RWPE1 (cell line): ENCODE data around the gene CDYL2.
"Not testable (repeated sequence)": the region's sequence is repeated elsewhere in the genome, so short reads cannot be mapped to it uniquely, and the experiment has no call there.

Experiments used
- CTCF ChIA-PET: fragments of 350-600 bp; sonication (Branson Sonifier 250); formaldehyde crosslinking; extraction: SDS; loops from one replicate; lab custom pipeline; 2021; lab: Yijun Ruan, JAX
- POLR2A ChIA-PET: fragments of 400-600 bp; formaldehyde crosslinking; extraction: SDS; loops from one replicate; lab custom pipeline; 2020; ENCODE audit warnings: antibody characterized with exemption; ENCODE audit not compliant: low non-redundant PET; lab: Yijun Ruan, JAX
- DNase-seq: peaks from one replicate; pipeline ENCODE4 v3.0.0; 2012; ENCODE audit warnings: low spot score
- H3K27ac ChIP-seq: fragments of 450-650 bp; 2 replicates; pipeline ENCODE4 v1.5.1; 2017
- TF ChIP-seq, protein P1 (sequence below): fragments of 450-650 bp; conservative IDR thresholded peaks from 2 replicates; pipeline ENCODE4 v1.5.1; 2017; ENCODE audit warnings: low read depth, mild to moderate bottlenecking

Gene CDYL2

DNA sequence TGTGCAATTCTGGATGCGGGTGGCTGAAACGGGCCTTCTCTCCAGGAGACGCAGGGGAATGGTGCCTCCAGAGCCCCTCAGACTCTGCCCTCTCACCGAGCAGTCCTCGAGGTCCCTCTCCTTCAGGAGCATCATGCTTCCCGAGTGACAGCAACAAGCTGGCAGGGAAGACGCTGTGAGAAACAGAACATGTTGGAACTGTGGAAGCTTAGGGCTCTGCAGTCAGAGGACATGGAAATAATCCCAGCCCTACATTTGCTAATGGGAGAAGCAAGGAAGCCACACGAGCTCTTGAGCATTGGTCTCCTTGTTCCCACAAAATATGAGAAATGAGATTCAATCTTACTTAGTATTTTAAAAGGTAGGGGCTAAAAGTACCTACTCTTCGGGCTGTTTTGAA, 148.6 kb downstream of the CDYL2 start:
- POLR2A ChIA-PET: no interaction called here
- no peak overlapping the region for H3K27ac ChIP-seq
- DNase-seq: no peak
- CTCF ChIA-PET: no interaction called here
- TF ChIP-seq, protein P1, sequence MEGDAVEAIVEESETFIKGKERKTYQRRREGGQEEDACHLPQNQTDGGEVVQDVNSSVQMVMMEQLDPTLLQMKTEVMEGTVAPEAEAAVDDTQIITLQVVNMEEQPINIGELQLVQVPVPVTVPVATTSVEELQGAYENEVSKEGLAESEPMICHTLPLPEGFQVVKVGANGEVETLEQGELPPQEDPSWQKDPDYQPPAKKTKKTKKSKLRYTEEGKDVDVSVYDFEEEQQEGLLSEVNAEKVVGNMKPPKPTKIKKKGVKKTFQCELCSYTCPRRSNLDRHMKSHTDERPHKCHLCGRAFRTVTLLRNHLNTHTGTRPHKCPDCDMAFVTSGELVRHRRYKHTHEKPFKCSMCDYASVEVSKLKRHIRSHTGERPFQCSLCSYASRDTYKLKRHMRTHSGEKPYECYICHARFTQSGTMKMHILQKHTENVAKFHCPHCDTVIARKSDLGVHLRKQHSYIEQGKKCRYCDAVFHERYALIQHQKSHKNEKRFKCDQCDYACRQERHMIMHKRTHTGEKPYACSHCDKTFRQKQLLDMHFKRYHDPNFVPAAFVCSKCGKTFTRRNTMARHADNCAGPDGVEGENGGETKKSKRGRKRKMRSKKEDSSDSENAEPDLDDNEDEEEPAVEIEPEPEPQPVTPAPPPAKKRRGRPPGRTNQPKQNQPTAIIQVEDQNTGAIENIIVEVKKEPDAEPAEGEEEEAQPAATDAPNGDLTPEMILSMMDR: no peak

DNA sequence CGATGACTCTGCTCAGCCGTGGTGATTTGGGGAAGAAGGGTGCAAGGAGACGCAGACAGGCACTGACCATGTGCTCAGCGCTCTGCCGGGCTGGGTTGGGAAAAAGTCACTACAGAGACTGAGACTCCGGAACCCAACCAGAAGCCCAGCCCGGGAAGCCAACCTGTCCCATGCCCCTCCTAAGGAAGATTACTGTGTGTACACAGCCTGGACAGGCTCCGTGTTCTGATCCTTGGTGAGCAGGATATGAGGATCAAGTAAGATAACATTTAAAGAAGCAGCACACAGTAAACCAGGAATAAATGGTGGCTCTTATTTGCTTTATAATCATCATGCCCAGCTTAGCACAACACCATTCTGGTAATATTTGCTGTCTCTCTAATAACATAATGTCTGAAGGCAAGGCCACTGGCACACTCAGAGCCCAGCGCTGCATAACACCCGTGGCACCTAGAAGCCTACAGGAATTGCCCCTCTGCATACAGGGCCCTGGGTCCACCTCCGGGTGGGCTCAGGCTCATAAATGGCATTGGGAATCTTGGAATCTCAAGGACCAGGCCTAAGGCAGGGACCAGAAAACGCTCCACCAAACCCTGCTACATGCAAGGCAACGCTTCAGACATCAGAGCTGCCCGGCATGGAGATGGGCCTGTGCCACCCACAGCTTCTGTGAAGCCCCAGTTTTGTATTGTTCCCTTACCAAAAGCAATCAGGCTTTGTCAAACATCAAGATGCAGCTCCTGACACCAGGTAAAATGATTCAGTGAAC, 150.1 kb downstream of the CDYL2 start:
- POLR2A ChIA-PET: no interaction called here
- DNase-seq: no peak
- H3K27ac ChIP-seq: no peak overlapping the region
- TF ChIP-seq, protein P1: no peak
- CTCF ChIA-PET: no interaction called here

DNA sequence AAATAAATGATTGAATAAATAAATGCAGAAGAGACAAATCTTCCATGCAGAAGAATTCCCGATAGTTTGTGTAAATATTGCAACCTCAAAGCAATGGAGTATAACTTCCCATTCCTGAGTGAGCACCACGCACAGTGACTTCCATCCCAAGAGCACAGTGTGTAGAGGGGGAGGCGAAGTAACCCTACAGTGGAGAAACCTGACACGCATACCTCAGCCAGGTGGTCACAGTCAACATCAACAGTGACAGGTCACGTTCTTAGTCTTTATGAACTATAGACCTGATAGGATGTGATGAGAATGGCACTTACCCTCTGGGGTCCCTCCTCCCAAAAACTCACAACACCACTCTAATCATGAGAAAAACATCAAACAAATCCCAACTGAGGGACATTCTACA, 152.0 kb downstream of the CDYL2 start:
- DNase-seq: no peak
- H3K27ac ChIP-seq: no peak overlapping the region
- TF ChIP-seq, protein P1: no peak
- CTCF ChIA-PET: no interaction called here
- POLR2A ChIA-PET: no interaction called here

DNA sequence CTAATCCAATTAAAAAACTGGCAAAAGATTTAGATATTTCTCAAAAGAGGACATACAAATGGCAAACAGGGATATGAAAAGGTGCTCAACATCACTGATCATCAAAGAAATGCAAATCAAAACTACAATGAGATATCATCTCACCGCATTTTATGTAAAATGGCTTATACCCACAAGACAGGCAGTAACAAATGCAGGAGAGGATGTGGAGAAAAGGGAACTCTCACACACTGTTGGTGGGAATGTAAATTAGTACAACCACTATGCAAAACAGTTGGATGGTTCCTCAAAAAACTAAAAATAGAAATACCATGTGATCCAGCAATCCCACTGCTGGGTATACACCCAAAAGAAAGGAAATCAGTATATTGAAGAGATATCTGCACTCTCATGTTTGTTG, 154.1 kb downstream of the CDYL2 start:
- H3K27ac ChIP-seq, DNase-seq, CTCF ChIA-PET, POLR2A ChIA-PET: not testable (repeated sequence)

DNA sequence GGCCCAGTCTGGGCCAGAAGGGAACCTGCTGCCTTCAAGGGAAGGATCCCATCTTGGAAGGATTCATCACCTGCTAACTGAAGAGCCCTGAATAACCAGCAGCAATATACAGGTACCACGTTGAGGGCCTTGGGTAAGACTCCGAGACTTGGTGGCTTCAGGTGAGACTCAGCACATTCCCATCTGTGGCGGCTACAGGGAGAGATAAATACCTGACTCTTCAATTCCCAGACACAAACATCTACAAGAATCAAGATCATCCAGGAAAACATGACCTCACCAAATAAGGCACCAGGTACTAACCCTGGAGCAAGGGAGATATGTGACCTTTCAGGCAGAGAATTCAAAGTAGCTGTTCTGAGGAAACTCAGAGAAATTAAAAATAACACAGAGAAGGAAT, 164.1 kb downstream of the CDYL2 start:
- CTCF ChIA-PET: no interaction called here
- DNase-seq: no peak
- TF ChIP-seq, protein P1: no peak
- POLR2A ChIA-PET: no interaction called here
- H3K27ac ChIP-seq: no peak overlapping the region

DNA sequence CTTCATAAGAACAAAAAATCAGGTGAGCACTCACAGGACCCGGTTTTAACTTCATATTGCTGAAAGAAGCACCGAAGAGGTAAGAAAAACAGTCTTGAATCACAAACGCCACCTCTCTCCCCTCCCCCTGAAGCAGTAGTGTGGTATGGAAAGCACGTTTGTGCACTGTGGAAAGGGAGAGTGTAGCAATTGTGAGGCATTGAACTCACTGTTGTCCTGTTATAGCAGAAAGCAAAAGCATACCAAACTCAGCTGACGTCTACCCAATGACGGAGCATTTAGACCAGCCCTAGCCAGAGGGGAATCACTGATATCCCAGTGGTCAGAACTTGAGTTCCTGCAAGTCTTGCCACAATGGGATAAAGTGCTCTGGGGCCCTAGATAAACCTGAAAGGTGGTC, 164.8 kb downstream of the CDYL2 start:
- H3K27ac ChIP-seq: no peak overlapping the region
- POLR2A ChIA-PET: no interaction called here
- no peak for DNase-seq
- CTCF ChIA-PET: no interaction called here
- TF ChIP-seq, protein P1: no peak

DNA sequence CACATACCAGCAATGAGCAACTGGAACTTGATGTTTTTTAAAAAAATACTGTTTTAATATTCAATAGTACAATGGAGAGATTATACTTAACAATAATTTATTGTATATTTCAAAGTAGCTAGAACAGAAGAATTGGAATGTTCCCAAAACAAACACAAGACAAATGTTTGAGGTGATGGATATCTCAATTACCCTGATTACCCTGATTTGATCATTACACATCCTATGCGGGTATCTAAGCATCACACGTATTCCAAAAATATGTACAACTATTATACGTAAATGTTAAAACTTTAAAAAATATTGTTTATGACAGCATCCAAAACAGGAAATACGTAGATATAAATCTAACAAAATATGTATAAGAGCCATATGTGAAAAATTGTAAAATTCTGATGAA, 166.8 kb downstream of the CDYL2 start:
- POLR2A ChIA-PET: no interaction called here
- no peak for DNase-seq

More for the DNA sequence above, 166.8 kb downstream of the CDYL2 start:
- H3K27ac ChIP-seq: no peak overlapping the region
- CTCF ChIA-PET: no interaction called here
- TF ChIP-seq, protein P1: no peak
